IMR-90 (cell line): ENCODE results near the gene CHMP6.

Experiments
- CEBPB ChIP-seq: IDR thresholded peaks from 2 replicates; pipeline ENCODE4 v1.6.1; 2012; ENCODE audit warnings: low read depth, low read length, improper control_type of control experiment
- MAFK ChIP-seq: IDR thresholded peaks from 2 replicates; pipeline ENCODE4 v1.6.1; 2012; ENCODE audit warnings: low read depth, low read length, improper control_type of control experiment
- POLR2A ChIP-seq: IDR thresholded peaks from 2 replicates; pipeline ENCODE4 v1.6.1; 2012; ENCODE audit warnings: mild to moderate bottlenecking, low read depth, low read length

GRCh38 chr17:81044428-81044763 lies 52.8 kb downstream of the CHMP6 start:
- TF ChIP-seq POLR2A (no peak), MAFK (no peak), CEBPB (no peak)
